Stimulated activated CD8-positive, alpha-beta memory T cell treated with anti-CD3 and anti-CD28 coated beads, Interleukin-4, amount 100 ng/mL, for 48 hours (primary cell): Measurements from ENCODE around the gene EEF1AKMT3.

Experiments used
- DNase-seq: peaks from one replicate; pipeline ENCODE4 v3.0.0-alpha.2; 2020

Gene EEF1AKMT3

DNA sequence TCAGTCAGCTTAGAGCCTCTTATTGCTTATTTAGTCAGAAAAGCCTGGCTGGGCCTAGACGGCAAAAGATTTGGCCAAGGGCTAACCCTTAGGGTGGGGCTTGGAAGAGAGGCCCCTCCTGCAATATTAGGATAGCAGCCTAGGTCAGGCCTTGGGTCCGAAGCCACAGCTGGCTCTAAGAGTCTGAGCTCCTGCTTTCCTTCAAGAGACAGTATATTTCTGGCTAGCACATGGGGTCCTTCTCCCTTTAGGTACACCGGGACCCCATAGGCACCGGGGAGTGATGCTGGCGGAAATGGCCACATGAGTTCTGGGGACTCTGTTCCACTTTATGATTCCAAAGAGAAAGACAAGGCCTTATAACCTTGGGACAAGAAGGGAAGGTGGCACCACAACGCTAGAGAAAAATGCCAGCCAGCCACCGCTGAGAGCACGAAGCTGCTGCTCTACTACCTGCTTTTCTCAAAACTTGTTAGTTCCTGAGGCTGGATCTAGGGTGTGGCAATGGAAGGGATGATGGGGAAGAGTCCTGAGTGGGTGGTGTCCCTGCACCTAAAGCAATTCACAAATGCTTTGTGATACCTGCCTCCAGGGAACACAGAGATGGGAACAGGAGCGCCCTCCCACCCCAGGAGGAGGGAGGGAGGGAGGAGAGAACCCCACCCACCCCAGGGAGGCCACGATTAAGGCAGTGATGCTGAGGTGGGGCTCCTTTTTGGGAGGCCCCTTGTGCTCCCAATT, 49.2 kb downstream of the EEF1AKMT3 start:
- DNase-seq: no peak

DNA sequence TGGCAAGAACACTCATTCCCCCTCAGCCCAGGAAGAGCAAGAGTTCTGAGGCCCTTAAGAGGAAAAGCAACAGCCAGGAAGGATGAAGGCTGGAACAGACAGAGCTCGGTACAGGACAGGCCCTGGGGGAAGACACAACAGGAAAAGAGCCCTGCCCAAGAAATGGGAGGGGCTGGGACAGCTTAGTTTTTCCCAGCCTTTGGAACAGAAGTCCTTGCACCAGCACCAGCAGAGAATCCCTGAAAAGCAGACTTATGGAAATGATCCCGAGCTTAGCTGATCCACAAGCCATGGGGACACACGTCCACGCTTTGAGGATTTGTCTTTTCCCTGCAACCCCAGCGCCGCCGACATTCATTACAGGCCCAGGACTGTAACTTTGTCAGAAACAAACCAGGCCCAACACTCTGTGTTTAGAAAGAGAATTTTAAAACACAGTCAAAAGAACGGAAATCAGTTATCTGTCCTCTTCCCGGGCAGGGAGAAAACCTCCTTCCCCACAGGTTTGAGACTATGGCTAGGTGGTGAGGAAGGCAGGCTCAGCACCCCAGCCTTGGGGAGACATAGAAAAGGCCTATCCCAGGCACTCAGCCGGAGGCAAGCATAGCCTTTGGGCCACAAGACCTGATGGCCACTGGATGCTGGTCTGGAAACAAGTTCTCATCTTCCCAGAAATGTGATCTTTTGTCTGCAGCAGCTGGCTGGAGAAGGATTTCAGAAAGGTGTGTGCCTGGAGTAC, 50.1 kb downstream of the EEF1AKMT3 start:
- no peak for DNase-seq

DNA sequence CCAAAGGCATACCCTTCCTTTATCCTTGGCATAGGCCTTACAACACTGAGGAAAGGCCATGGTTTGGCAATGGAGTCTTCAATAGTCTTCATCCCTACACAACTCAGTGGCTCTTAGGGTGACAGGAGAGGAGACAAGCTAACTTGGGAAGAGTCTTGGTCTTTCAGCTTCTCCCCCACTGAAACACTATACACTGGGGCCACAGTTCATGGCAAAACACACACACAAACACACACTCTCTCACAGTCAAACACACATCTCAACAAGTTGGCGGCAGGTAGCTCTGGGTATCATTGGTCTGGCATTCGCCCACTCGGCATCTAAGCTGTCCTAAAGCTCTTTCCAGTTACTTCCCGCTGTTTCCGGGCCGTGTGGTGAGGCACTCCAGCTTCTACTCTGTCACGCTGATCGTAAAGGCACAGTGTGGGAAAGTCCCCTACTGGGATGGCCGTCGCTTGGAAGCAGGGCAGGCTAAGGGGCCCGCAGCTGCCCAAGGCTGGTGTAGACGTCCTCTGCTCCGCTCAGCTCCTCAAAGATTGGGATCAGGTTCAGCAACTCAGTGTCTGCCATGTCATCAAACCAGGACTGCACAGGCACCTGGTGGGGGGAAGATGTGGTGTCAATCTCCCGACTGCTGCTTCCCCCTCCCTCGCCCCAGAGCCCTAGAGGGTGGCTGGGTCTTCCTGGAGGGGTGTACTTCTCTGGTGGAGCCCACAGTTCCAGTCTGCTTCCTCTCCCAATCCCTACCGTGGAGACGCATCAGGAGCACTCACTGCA, 50.9 kb downstream of the EEF1AKMT3 start:
- no peak for DNase-seq

DNA sequence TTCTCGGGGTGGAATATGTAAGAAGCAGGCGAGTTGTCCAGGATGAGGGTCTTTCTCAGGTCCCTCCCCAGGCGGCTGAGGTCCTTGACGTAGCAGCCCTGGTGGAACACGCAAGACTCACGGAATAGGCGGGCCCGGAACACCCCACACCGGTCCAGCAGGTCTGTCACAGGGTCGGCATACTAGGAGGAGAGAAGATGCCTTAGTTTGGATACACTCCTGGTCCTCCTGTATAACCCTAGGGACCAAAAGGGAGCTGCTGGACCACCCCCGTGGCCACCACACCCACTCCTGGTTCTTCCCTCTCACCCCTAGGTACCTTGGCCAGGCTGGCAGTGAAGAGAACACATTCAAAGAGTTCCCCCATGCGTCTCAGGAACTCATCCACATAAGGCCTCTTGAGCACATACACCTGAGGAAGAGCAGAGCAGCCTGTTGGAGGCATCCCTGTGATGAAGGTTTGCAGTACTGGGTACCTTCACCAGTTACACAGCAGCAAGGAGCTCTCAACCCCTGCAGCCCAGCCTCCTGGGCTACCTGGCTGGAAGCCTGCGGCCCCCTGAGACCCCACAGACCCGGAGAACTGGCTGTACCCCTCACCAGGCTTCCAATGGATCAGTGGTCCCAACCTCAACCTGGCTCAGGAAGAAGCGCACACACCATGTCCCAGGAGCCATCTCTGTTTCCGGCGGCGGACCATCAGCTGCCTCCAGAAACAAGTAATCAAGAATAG, 51.7 kb downstream of the EEF1AKMT3 start:
- no peak for DNase-seq

DNA sequence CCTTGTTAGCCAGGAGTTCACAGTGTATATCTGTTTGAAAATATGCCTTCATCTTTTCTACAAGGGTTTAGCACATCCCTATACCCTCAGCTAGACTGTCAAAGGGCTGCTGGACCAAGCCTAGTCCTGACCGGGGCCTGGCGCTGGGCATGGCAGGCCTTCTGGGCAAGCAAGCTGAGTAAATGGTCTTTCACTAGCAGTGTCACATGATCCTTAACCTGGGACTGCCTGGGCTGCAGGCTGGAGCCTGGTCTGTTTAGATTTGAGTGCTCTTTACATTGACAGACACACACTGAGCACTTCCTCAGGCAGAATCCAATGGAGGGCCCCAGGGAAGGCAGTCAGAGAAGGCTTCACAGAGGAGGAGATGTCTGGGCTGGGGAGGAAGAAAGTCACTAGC, 53.0 kb downstream of the EEF1AKMT3 start:
- no peak for DNase-seq

DNA sequence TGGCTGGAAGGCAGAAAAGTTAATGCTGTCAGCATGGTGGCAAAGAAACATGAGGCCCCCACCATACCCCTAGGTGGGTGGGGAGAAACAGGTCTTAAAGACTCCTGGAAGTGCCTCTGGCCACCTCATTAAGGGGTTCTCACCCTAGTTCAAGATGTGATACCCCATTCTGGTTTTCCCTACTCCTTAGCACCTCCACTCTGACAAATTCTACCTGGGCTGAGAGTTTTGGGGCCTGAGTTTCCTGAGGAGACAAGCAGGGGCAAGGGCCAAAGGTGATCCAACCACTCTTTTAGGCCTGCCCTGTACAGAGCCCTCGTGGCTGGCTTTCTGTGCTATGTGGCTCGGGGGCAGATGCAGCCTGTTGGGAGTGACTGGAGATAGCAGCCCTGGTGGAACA, 54.0 kb downstream of the EEF1AKMT3 start:
- DNase-seq: no peak

DNA sequence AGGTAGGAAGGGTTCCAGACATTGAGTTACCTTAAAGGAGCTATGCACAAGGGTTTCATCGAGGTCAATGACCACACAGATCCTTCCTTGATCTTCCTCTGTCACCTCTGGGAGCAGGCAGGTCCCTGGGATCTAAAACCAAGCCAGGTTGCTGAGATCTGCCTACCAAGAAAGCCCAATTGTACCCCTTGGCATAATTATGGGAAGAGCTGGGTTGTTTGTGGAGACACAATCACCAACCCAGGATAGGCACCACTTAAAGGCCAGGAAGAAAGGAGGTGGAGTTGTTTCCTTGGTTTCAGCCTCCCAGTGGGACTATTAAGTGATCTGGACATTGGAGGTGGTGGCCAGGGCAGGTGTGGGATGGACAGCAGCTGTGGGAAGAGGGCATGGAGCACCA, 54.6 kb downstream of the EEF1AKMT3 start:
- DNase-seq: no peak

DNA sequence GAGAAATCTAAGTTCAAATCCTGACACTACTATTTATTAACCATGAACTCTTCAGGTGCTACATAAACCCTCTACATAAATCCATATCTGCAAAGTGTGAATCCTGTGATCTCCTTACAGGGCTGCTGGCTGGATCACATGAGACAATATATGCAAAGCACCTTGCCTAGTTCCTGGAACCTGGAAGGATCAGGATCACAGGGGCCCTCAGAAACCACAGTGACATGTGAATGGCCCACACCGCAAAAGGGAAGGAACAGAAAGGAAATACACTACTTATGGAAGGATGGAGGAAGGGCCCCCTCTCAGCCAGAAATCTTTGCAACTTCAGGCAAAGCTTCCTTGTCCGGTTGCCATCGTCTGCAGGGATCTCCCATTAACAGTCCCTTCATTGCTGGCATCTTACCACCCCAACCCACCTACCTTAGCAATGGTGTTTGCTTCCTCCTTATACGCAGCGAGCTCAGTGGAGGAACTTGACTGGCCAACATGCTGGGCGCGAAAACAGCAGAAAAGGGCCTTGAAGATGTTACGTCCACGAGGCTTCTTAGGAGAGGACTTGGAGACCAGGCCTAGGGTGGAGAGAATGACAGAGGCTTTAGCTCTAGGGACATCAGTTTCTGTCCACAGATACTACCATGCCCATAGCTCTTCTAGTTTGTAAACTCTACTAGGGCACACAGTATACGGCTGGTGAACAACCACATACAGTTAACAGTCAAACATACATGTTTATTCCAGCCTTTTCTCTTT, 56.8 kb downstream of the EEF1AKMT3 start:
- DNase-seq: no peak

DNA sequence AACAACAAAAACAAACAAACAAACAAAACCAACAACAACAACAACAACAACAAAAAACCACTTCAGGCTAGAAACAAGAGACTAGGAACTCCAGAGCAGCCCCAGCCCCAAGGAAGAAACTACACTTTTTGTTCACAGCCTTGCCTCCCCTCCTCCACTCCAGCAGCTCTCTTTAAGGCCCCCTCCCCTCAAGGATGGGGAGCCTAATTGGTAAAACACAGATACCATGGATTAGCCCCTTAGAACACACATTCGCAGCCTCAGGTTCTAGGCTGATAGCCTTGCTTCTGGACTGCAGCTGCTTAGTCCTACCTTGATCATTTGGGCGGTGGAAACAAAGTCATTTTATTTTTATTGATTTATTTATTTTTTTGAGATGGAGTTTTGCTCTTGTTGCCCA, 58.0 kb downstream of the EEF1AKMT3 start:
- DNase-seq: no peak
